NCI-H460 (cell line): ENCODE data around the gene LKAAEAR1. TPM values are rescaled to one million over a fixed set of nuclear protein-coding genes. Genes with fewer than 3 reads are reported as not detected.
A peak's percentile ranks its signal among the peaks of the same experiment; 100 is the strongest.

Experiments
- DNase-seq: peaks from one replicate; pipeline ENCODE4 v3.0.0-alpha.2; 2016; ENCODE audit warnings: low read depth; ENCODE audit errors: extremely low read depth
- total RNA-seq: library from RNA; depleted of rRNA; stranded (reverse); fragments of >200 nt; shearing (Covaris generic); gene quantifications from 2 replicates; pipeline ENCODE4 v1.2.3, GENCODE V29; 2014

LKAAEAR1 gene
- total RNA-seq, 1 experiment from 2014 or later = not detected

- DNase-seq = no peak
Observed at GRCh38 chr20:64069209-64069613, 15.0 kb downstream of the LKAAEAR1 start.

GRCh38 chr20:64068386-64069208 is 15.6 kb downstream of the LKAAEAR1 start:
- no peak for DNase-seq

- DNase-seq = no peak
Observed at GRCh38 chr20:64067733-64068307, 16.4 kb downstream of the LKAAEAR1 start.

GRCh38 chr20:64067005-64067632 is 17.1 kb downstream of the LKAAEAR1 start:
- no peak for DNase-seq

DNA sequence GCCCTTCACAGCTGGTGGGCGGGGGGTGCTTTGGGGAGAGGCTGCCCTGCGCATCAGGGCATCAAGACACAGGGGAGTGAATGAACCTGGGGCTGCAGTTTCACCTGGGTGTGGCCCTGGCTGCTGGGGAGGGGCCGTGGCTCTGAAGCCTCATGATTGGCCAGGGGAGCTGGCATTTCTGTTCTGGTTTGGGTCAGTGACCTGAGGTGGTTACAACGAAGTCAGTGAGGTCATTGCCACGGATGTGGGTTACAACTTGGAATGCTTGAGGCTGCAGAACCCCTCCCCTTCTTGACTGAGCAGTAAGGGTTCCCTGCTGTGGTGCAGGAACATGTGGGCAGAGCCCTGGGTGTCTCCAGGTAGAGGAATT is 18.2 kb downstream of the LKAAEAR1 start:
- peak; percentile 63 for DNase-seq

DNA sequence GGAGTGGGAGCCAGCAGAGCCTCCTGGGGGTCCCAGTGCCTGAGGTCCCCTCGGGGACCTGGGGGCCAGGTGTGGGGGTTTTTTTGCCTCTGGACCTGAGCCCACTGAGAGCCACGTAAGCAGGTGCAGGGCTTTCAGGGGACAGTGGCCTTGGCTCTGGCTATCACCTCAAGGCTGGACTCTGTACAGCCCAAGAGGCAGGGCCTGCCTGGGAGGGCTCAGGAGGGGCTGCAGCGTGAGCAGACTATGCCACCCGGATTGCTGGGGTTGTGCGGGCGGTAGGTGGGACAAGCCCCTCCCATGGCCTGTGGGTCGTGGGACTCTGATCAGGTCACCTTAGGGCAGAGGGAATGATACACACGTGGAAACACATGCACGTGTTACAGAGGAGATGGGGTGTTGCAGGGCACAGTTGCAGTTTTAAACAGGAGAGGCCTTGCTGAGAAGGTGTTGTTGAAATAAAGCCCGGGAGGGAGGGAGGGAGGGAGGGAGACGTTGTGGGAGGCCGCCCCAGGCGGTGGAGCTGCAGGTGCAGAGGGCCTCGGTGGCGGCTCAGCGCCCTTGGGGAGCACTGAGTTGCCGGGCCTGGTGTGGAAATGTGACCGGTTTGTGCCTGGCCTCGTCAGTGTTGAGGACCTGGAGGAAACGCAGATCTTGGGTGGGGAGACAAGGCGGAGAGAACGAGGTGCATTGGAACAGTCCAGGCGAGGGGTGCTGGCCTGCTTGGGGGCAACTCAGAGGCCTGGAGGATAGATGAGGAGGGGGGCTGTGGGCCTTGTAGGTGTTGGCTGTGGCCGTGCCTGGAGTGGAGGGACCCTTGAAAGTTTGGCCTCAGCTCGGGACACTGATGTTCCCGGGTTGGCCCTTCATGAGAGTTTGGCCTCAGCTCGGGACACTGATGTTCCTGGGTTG is 18.9 kb downstream of the LKAAEAR1 start:
- no peak for DNase-seq

GRCh38 chr20:64064145-64064698 is 20.0 kb downstream of the LKAAEAR1 start:
- no peak for DNase-seq

DNA sequence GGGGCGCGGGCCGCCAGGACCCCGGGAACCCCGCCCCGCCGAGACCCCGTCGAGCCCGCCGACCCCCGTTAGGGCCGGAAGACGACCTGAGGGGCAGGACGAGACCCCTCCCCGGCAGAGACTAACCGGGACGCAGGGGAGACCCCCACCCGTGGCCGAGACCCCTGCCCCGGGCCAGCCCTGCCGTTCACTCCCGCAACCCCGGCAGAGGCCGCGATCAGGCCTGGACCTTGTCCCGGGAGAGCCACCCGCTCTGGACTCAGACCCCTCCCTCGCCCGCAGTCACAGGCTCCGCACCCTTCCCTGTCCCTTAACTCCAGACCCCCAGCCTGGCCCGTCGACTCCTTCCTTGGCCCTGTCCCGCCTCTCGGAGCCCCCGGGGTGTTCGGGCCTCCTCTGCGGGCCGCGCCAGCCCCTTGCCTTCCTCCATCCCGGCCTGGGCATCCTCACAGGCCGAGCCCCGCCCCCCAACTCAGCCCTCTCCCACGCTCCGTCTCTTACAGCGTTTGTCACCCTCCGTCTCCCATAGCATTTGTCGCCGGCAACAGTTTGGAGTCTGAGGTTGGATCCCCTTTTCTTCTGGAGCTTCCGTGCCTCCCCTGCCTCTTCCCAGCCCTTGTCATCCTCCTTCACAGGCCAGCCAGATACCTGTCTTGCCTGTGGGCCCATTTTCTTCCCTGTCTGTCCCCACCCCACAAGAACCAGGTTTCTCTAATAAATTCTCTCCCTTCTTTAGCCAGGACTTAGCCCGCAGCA is 20.6 kb downstream of the LKAAEAR1 start:
- no peak for DNase-seq

GRCh38 chr20:64062596-64063388 is 21.4 kb downstream of the LKAAEAR1 start, which contains the start of gene TCEA2:
TCEA2 (plus strand) TSS chr20:64063198; CDS start chr20:64063313, 115 bp downstream.
- DNase-seq = peak; percentile 92

GRCh38 chr20:64062276-64062595 is 22.0 kb downstream of the LKAAEAR1 start:
- no peak for DNase-seq

- DNase-seq = no peak
Observed at GRCh38 chr20:64058536-64058935, 25.7 kb downstream of the LKAAEAR1 start.

DNA sequence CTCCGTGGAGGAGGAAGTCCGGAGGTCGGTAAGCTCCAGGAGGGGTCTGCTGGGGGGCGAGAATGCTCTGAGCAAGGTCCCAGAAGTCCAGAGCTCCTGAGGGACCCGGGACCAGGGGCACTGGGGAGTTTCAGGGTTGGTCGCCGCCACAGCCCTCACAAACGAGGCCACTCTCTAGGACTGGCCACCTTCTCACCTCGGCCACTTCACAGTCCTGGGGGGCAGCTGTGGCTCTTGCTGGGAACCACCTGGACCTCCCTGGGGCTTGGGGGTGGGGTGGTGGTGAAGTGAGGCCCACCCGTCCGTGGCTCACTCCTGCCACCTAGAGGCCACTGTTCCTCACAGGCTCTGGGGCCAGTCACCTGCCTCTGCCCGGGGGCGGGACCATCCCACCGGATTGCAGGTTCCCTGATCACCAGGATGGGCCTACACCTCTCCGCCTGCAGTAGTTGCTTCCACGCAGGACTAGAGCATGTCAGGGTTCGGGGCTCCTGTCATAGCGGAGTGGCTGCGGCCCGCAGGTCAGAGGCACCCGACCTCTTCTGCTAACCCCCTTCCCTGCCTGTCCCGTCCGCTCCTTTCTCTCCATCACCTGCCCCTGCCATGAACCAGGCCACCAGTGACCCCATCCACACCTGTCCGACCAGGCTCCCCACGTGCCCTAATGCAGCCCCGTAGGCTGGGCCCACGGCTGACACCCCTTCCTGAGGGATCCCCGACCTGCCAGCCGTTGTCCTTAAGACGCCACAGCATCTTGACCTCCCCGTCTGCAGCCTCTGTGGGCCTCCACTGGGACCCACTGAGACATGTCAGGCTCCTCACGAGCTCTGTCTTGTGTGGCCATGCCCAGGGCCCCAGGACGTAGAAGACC is 26.3 kb downstream of the LKAAEAR1 start:
- peak; percentile 65 for DNase-seq

DNA sequence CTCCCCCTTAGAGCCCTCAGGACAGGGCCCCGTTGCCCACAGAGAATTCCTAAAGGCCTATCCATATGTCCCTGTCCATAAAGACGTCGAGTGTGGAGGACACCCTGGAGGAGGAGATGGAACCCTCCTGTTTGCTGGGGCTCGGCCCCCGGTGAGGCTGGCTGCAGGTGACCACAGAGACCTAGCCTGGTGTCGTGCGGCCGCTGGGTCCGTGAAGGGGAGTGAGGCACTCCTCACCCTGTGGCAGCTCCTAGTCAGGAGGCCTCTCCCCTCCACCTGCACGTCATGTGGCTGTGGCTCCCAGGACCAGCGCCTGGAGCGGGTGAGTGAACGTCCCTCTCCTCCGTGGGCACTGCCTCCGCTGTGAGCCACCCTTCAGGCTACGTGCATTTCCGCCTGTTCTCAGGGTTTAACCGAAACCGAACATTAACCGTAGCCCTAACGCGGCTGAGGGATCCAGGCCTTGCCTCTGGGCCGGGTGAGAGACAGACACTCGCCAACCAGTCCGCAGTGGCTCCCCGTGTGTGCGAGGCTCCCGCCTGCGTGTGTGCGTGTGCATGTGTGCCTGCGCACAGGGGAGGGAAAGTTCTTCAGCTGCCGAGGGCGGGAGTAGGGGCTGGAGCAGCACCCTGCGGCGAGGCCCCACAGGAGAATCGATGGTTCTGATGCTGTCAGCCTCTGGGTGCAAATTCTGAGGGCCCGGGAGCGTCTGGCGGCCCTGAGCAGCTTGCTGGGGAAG is 27.1 kb downstream of the LKAAEAR1 start:
- DNase-seq = no peak

GRCh38 chr20:64056639-64056888 is 27.6 kb downstream of the LKAAEAR1 start:
- no peak for DNase-seq

DNA sequence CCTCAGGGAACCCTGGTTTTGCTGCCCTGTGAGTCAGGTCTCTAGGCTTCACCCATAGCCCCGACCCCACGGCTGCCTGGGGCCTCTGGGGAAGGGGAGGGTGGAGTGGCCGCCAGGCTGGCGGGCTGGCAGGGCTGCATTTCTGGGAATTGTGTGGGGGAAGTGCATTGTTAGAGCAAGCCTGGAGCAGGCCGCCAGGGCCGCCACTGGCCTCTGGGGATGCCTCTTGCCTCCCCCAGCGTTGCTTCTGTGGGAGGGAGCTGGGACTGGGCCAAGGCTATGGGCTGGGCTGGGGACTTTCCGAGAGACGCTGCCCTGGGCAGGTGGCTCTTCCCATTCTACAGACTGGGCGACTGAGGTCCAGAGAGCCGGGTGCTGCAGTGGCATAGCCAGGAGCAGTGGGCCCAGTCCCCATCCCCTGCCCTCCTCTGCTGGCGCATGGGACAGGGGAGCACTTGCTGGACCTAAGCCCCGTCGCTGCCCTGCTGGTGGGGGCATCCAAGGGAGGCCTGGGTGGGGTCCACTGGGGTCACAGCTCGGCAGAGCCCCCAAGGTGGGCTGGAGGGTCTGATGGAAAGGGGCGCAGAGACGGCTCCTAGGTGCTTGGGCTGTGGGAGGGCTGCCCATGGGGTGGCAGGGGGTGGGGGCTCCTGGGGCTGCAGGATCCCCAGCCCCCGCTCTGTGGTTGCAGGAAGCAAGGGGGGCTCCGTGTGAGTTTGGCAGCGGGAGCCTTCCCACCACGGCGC is 28.1 kb downstream of the LKAAEAR1 start:
- DNase-seq = no peak

GRCh38 chr20:64055396-64055892 is 28.8 kb downstream of the LKAAEAR1 start:
- DNase-seq = no peak
